ENCODE data around the gene FOXP1.

GRCh38 chr3:71140477-71140876, 443.1 kb downstream of the FOXP1 start:
- TF ChIP-seq ESRRG (CRISPR knock-in tag; IDR thresholded peaks at IDR 0.05) (no peak), RARB (CRISPR knock-in tag; IDR thresholded peaks at IDR 0.05) (no peak), ZFP3 (CRISPR knock-in tag; IDR thresholded peaks at IDR 0.05) (no peak), ZNF8 (CRISPR knock-in tag; IDR thresholded peaks at IDR 0.05) (no peak), PATZ1 (CRISPR knock-in tag; IDR thresholded peaks at IDR 0.05; ENCODE audit: borderline replicate concordance) (no peak), ZFP30 (CRISPR knock-in tag; IDR thresholded peaks at IDR 0.05) (no peak)

Data from SK-N-SH treated with all-trans-retinoic acid at 6 μM for 48 hours (cell line).